HepG2 (cell line): ENCODE results near the gene HINT2. TPM values are rescaled to one million over a fixed set of nuclear protein-coding genes. Genes with fewer than 3 reads are reported as not detected.

Source experiments
- HMGXB3 ChIP-seq: sonication (generic); formaldehyde crosslinking; IDR thresholded peaks from 2 replicates; pipeline ENCODE4 v1.4.0; 2020; ENCODE audit warnings: missing genetic modification reagents, borderline replicate concordance
- HNRNPH1 ChIP-seq: fragments of 200-400 bp; formaldehyde crosslinking; optimal IDR thresholded peaks from 2 replicates; pipeline ENCODE3; 2017; ENCODE audit warnings: mild to moderate bottlenecking, low read depth, low read length
- KMT2A ChIP-seq: sonication (generic); formaldehyde crosslinking; IDR thresholded peaks from 2 replicates; pipeline ENCODE4 v1.4.0; 2020; ENCODE audit warnings: missing genetic modification reagents
- NR3C1 ChIP-seq: sonication (generic); formaldehyde crosslinking; IDR thresholded peaks from 2 replicates; pipeline ENCODE4 v1.4.0; 2020; ENCODE audit warnings: missing genetic modification reagents
- PAF1 ChIP-seq: IDR thresholded peaks from 2 replicates; pipeline ENCODE4 v1.6.1; 2016; ENCODE audit warnings: missing genetic modification reagents, missing compliant biosample characterization
- RBAK ChIP-seq: sonication (generic); formaldehyde crosslinking; IDR thresholded peaks from 2 replicates; pipeline ENCODE4 v1.5.1; 2020; ENCODE audit warnings: mild to moderate bottlenecking, missing genetic modification reagents
- SETDB1 ChIP-seq: sonication (generic); formaldehyde crosslinking; IDR thresholded peaks from 2 replicates; pipeline ENCODE4 v1.5.1; 2020; ENCODE audit warnings: missing genetic modification reagents, mild to moderate bottlenecking, borderline replicate concordance
- SIN3B ChIP-seq: fragments of 150-350 bp; IDR thresholded peaks from 2 replicates; pipeline ENCODE4 v1.6.1; 2014; ENCODE audit warnings: low read length
- SRSF1 ChIP-seq: fragments of 200-400 bp; formaldehyde crosslinking; optimal IDR thresholded peaks from 2 replicates; pipeline ENCODE3; 2017; ENCODE audit warnings: mild to moderate bottlenecking, low read depth, low read length, moderate library complexity
- ZGPAT ChIP-seq: IDR thresholded peaks from 2 replicates; pipeline ENCODE4 v1.6.1; 2016; ENCODE audit warnings: mild to moderate bottlenecking
- ZNF253 ChIP-seq: sonication (generic); formaldehyde crosslinking; IDR thresholded peaks from 2 replicates; pipeline ENCODE4 v1.8.0; 2022; ENCODE audit warnings: mild to moderate bottlenecking, missing genetic modification reagents, borderline replicate concordance
- ZNF362 ChIP-seq: sonication (generic); formaldehyde crosslinking; IDR thresholded peaks from 2 replicates; pipeline ENCODE4 v1.4.0; 2020; ENCODE audit warnings: missing genetic modification reagents, mild to moderate bottlenecking, borderline replicate concordance
- ZNF503 ChIP-seq: sonication (generic); formaldehyde crosslinking; IDR thresholded peaks from 2 replicates; pipeline ENCODE4 v1.4.0; 2020; ENCODE audit warnings: missing genetic modification reagents
- ZNF792 ChIP-seq: IDR thresholded peaks from 2 replicates; pipeline ENCODE4 v1.6.1; 2016
- ZNF839 ChIP-seq: sonication (generic); formaldehyde crosslinking; IDR thresholded peaks from 2 replicates; pipeline ENCODE4 v1.4.0; 2020; ENCODE audit warnings: missing genetic modification reagents, mild to moderate bottlenecking, borderline replicate concordance
- polyA plus RNA-seq, 8 experiments: library from polyadenylated mRNA; depleted of rRNA in 3 of 8; stranded (reverse) in 7 of 8; unstranded in 1 of 8; fragments of >200 nt; fragmentation: Illumina TruSeq in 4 of 8; extraction: Trizol in 4 of 8; gene quantifications; 2 replicates each; pipeline versions ENCODE4 v1.2.1 to v1.2.3, GENCODE V29; 2011 to 2016; ENCODE audit warnings: low read depth in 4 of 8, missing spikeins in 1 of 8, mixed read lengths in 1 of 8; ENCODE audit not compliant: insufficient read depth in 1 of 8
- total RNA-seq, 5 experiments: library from RNA; depleted of rRNA; stranded (reverse); fragments of >200 nt; fragmentation: Illumina TruSeq; extraction: Trizol; gene quantifications; 2 replicates each; pipeline ENCODE4 v1.2.3, GENCODE V29; 2016; ENCODE audit warnings: low read depth in 1 of 5
- TF ChIP-seq, protein P1 (sequence below): sonication (generic); formaldehyde crosslinking; IDR thresholded peaks from 2 replicates; pipeline ENCODE4 v1.8.0; 2022; ENCODE audit warnings: low read depth, missing genetic modification reagents

Gene HINT2
- total and polyA plus RNA-seq, 2 of the 13 experiments (the other 11 are each of a cell fraction or from before 2014, with no cell fraction given): 37.9 to 56.2 TPM

GRCh38 chr9:35814106-35814840 lies 569 bp downstream of the HINT2 start (continued):
- no peak; the same call in 1 of the 2 replicates for TF ChIP-seq HMGXB3 (CRISPR knock-in tag)
- no peak for TF ChIP-seq SIN3B
- peak; percentile 70; the same call in 1 of the 2 replicates for TF ChIP-seq ZGPAT (CRISPR knock-in tag)
- peak; percentile 85 for TF ChIP-seq ZNF792 (CRISPR knock-in tag)
- TF ChIP-seq PAF1 (CRISPR knock-in tag): 0 out of 2 replicates have a peak, but pooled peaks have one; percentile 59
- TF ChIP-seq ZNF362: no peak
- TF ChIP-seq NR3C1 (CRISPR knock-in tag): no peak
- TF ChIP-seq HNRNPH1: no peak
- no peak for TF ChIP-seq ZNF839 (CRISPR knock-in tag)
- peak; percentile 44; the same call in 1 of the 2 replicates for TF ChIP-seq KMT2A (CRISPR knock-in tag)
- TF ChIP-seq, protein P1, sequence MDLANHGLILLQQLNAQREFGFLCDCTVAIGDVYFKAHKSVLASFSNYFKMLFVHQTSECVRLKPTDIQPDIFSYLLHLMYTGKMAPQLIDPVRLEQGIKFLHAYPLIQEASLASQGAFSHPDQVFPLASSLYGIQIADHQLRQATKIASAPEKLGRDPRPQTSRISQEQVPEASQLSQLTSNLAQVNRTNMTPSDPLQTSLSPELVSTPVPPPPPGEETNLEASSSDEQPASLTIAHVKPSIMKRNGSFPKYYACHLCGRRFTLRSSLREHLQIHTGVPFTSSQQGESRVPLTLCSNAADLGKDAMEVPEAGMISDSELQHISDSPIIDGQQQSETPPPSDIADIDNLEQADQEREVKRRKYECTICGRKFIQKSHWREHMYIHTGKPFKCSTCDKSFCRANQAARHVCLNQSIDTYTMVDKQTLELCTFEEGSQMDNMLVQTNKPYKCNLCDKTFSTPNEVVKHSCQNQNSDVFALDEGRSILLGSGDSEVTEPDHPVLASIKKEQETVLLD (CRISPR knock-in tag): no peak
- TF ChIP-seq SETDB1 (CRISPR knock-in tag): no peak
- TF ChIP-seq RBAK: no peak
- no peak for TF ChIP-seq ZNF253 (CRISPR knock-in tag)
- TF ChIP-seq ZNF503 (CRISPR knock-in tag): no peak
- no peak for TF ChIP-seq SRSF1
